Epithelial cell of prostate (primary cell): ENCODE measurements around the gene RAB37.

Source experiments
- DNase-seq: peaks from one replicate; pipeline ENCODE4 v3.0.0-alpha.2; 2011; ENCODE audit warnings: low read depth, low spot score
- H3K27ac ChIP-seq: fragments of 450-650 bp; 2 replicates; pipeline ENCODE4 v1.5.1; 2017; ENCODE audit warnings: mild to moderate bottlenecking

The RAB37 gene

DNA sequence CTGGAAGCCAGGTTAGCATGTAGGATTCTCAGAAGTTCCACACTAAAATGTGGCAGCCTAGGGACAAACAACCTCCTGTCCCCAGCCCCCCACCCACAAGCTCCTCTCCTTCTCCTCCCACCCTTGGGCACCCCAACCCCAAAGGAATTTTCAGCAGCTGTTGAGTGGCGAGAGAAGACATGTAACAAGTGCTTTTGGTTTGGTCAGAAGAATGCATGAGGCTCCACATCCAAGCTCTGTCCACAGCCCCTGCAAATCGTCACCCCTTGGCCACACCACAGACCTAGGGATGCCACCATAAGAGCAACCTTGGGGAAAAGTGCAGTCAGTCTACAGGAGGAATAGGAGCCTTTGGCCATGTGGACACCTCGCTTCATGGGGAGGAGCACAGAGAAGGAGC is 11.9 kb upstream of the RAB37 start:
- no peak for DNase-seq
- no peak overlapping the region for H3K27ac ChIP-seq

- no peak overlapping the region for H3K27ac ChIP-seq
- DNase-seq = no peak
These were observed 8.9 kb upstream of the RAB37 start for GRCh38 chr17:74728033-74728701.

GRCh38 chr17:74728702-74729075 is 8.4 kb upstream of the RAB37 start:
- no peak for DNase-seq
- no peak overlapping the region for H3K27ac ChIP-seq

DNA sequence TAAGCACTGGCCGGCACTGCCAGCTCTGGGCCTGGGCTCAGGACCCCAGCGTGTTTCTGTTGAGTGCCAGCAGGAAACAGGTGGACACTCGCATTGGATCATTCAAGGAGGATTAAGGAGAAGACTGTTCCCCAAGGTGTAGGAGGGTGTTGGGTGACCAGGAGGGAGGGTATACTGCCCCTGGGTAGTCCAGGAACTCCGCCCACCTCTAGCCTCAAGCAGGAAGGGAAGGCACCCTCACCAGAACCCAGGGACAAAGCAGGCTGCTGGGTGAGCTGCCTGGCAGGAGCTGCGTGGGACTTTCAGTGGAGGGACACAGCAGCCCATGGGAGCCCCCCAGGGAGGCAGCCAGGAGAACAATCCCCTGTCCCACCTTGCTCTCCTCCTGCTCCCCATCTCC is 7.7 kb upstream of the RAB37 start:
- DNase-seq = no peak
- no peak overlapping the region for H3K27ac ChIP-seq

DNA sequence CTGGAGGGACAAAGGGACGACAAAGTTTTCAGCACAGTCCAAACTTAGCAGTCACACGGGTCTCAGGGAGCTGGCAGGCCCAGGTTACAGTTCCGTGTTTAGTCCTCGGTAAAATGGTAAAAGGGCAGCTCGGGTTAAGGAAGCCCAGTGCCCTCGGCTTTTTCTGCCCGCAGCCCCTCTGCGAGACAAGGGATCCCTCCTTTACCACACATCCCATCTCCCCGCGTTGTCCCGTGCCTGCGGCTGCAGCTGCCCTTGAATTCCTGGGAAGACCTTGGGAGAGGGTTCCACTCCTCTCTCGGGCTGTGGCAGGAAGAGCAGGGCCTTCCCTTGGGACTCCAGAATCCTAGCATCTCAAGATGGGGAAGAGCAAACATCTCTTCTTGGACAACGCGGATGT is 7.2 kb upstream of the RAB37 start:
- no peak overlapping the region for H3K27ac ChIP-seq
- DNase-seq = no peak

DNA sequence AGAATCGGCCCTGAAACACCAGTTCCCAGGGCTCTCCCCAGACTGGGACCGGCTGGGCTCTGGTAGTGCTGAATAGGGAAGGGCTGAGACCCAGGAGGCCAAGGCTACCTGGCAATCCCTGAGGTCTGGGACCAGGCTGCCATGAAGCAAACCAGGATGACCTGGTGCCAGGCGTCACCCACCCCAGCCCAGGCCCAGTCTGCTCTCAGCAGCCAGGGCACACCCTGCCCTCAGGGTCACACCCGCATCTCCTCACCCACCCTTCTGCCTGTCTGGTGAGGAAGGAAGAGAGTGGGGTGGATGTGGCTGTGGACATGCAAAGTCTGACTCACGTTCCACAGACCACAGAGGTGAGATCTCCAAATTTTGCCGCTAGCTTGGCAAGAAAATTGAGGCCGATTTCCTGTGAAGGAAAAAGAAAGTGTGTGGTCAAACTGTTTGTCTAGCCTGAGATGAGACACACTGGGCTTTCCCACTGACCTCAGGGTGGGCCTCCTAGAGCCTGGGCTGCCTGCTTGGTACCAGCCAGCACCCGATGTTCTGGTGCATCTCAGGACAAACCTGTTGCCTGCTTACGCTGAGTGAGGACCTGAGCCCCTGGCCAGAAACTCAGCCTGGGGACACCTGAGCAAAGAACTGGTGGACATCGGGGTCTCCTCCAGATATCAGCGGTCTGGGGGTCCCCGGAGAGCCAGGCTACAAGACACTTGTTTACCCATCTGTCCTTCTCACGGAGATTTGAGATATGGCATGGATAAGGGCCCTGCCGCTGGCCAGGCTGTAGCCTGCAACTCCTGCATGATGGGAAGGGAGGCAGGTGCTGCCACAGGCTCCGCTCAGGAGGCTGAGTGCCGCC is 6.3 kb upstream of the RAB37 start:
- no peak for DNase-seq
- H3K27ac ChIP-seq = no peak overlapping the region

GRCh38 chr17:74731347-74731605 is 5.8 kb upstream of the RAB37 start:
- no peak overlapping the region for H3K27ac ChIP-seq
- DNase-seq = no peak

- no peak overlapping the region for H3K27ac ChIP-seq
- no peak for DNase-seq
These were observed 4.8 kb upstream of the RAB37 start for GRCh38 chr17:74732042-74732867.

GRCh38 chr17:74733365-74734122 is 3.5 kb upstream of the RAB37 start:
- H3K27ac ChIP-seq = no peak overlapping the region
- DNase-seq = no peak

- DNase-seq = no peak
- H3K27ac ChIP-seq = no peak overlapping the region
These were observed 2.8 kb upstream of the RAB37 start for GRCh38 chr17:74734256-74734655.

GRCh38 chr17:74737299-74738050 is 419 bp downstream of the RAB37 start:
- DNase-seq = no peak
- no peak overlapping the region for H3K27ac ChIP-seq

DNA sequence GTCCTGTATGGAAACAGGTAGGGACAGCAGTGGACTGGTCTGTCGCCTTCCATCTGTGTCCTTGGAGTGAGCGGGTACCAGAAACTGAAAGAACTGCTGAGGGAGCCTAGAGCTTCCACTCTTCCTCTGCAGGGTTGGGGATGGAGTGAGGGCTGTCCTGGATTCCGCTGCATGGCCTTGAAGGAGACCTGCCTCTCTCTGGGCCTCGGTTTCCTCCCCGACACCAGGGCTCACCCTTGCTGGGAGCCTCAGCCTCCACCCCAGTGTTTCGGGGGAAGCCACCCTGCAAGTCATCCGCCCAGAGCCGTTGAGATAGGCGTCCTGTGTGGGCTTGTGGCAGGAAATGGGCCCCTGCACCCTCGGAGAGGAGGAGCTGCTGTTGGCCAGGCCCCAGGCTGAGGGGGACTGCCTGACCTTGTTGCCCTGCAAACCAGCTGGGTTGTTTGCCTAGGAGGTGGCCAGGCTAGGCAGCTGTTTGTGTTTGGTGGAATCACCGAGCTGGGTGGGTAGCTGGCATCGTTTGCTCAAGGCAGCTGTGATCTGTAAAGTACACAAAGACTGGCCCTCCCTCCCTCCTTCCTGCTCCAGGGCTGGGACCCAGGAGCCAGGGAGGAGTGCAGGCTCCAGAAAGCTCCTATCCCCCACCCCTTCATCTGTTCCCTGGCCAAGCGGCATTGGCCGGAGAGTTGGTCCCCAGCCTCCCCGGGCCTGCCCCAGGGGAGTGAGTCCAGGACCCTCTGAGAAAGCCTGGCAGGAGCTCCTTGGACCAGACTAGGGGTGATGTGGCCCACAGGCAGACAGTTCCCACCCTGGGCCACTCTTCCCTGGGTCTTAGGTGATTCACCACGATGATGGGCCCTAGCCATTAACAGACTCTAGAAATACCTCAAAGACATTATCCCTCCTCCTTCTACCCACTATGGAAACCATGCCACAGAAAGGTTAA is 1.3 kb downstream of the RAB37 start:
- DNase-seq = no peak
- no peak overlapping the region for H3K27ac ChIP-seq

- DNase-seq = no peak
These were observed 2.3 kb downstream of the RAB37 start for GRCh38 chr17:74739227-74739831.

GRCh38 chr17:74740173-74740572 is 3.1 kb downstream of the RAB37 start:
- H3K27ac ChIP-seq = no peak overlapping the region
- DNase-seq = no peak

More at GRCh38 chr17:74739227-74739831, 2.3 kb downstream of the RAB37 start:
- no peak overlapping the region for H3K27ac ChIP-seq

DNA sequence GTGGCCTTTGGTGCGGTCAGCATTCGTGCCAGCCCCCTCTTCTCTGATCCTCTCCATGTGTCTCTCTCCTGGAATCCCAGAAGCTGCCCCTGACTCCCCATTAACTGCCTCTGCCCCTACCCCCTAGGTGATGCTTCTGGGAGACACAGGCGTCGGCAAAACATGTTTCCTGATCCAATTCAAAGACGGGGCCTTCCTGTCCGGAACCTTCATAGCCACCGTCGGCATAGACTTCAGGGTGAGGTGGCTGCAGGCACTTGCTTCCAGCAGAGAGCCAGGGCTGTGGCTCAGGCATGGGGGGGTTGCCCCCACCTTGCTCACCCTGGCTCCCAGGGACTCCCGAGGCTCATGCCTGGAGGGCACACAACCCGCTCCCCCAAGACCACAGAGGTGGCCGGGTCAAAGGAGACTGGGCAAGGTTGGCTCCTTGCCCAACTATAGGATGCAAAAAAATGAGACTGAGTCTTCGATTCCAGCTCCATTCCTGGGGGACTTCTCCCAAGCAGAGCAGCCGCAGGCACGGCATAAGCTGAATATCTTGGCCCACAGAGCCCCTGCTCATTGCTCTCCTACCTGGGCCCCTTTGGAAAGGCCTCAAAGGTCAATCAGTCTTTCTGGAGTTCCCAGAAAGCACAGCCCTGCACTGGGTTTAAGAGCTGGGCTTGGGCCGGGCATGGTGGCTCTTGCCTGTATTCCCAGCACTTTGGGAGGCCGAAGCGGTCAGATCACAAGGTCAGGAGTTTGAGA is 3.8 kb downstream of the RAB37 start:
- no peak overlapping the region for H3K27ac ChIP-seq

GRCh38 chr17:74742153-74742515 is 5.1 kb downstream of the RAB37 start:
- no peak for DNase-seq
- no peak overlapping the region for H3K27ac ChIP-seq

More for the DNA sequence above, 3.8 kb downstream of the RAB37 start:
- DNase-seq = no peak

GRCh38 chr17:74742978-74743545 is 6.0 kb downstream of the RAB37 start:
- H3K27ac ChIP-seq = no peak overlapping the region
- DNase-seq = no peak
